K562 (cell line): ENCODE data around the gene FAM204A. TPM values are rescaled to one million over a fixed set of nuclear protein-coding genes. Genes with fewer than 3 reads are reported as not detected.

Source experiments
- ATAC-seq: fragments of 200-7000 bp; cut with Tn5 transposase; 3 replicates; pipeline ENCODE4 v1.9.1; 2020; ENCODE audit warnings: moderate library complexity
- BruUV-seq: library from RNA; stranded (reverse); fragments of 400-500 nt; replicated peaks from 2 replicates; lab custom pipeline; 2021; lab: Mats Ljungman, UMichigan
- CTCF ChIA-PET: fragments of 300-600 bp; formaldehyde crosslinking; extraction: SDS; loops from one replicate; lab custom pipeline; 2021; ENCODE audit warnings: low intra/inter-chr PET ratio; lab: Yijun Ruan, JAX
- POLR2A ChIA-PET: fragments of 300-600, 350-650 bp; sonication (Branson Sonifier 250); formaldehyde crosslinking; extraction: SDS; loops from one replicate; lab custom pipeline; 2021; ENCODE audit warnings: antibody characterized with exemption, inconsistent platforms; lab: Yijun Ruan, JAX
- DNase-seq, 4 experiments: peaks; one replicate each; pipeline versions ENCODE4 v3.0.0 to v3.0.0-alpha.2; 2011 to 2018; ENCODE audit warnings: low spot score in 3 of 4, mixed read lengths in 3 of 4; ENCODE audit errors: extremely low read depth in 1 of 4
- FAIRE-seq: peaks from 2 replicates; lab custom pipeline; 2011; peaks lifted over from hg19 to GRCh38; lab: Jason Lieb, UNC
- H2AFZ ChIP-seq: 2 replicates; pipeline ENCODE4 v1.6.0; 2011; ENCODE audit warnings: low read depth, low read length, control low read depth, inconsistent platforms
- H3K27ac ChIP-seq: fragments of 200-600 bp; 3 replicates; pipeline ENCODE4 v1.8.0; 2011; ENCODE audit warnings: low read depth, mild to moderate bottlenecking, control low read depth, inconsistent platforms, low read length, moderate library complexity, mixed read lengths; ENCODE audit errors: extremely low read depth
- H3K27me3 ChIP-seq, 2 experiments: fragments of 300-600 bp in 1 of 2; 2 replicates in 1 of 2; 3 replicates in 1 of 2; pipeline versions ENCODE4 v1.6.0 to v1.8.0; 2011; ENCODE audit warnings: inconsistent platforms in 2 of 2, low read length in 2 of 2, mild to moderate bottlenecking in 1 of 2, mixed read lengths in 1 of 2, moderate library complexity in 1 of 2; ENCODE audit not compliant: control insufficient read depth in 2 of 2, insufficient read depth in 2 of 2
- H3K36me3 ChIP-seq: fragments of 300-600 bp; 3 replicates; pipeline ENCODE4 v1.8.0; 2011; ENCODE audit warnings: mild to moderate bottlenecking, low read length, inconsistent platforms; ENCODE audit not compliant: control insufficient read depth, insufficient read depth
- H3K4me1 ChIP-seq, 2 experiments: fragments of 200-600 bp in 1 of 2; replicated peaks in 1 of 2; 2 replicates in 1 of 2; 3 replicates in 1 of 2; pipeline versions ENCODE4 v1.5.1 to v1.8.0; 2011; ENCODE audit warnings: inconsistent platforms in 2 of 2, low read length in 2 of 2, mild to moderate bottlenecking in 1 of 2, mixed read lengths in 1 of 2, moderate library complexity in 1 of 2; ENCODE audit not compliant: control insufficient read depth in 2 of 2, insufficient read depth in 2 of 2
- H3K4me2 ChIP-seq: 2 replicates; pipeline ENCODE4 v1.6.1; 2011; ENCODE audit warnings: low read length, control low read depth, inconsistent platforms, mixed read lengths; ENCODE audit not compliant: insufficient read depth
- H3K4me3 ChIP-seq: fragments of 200-600 bp; sonication (generic), shearing (Covaris generic); 2 replicates; pipeline ENCODE4 v1.5.1; 2016; ENCODE audit warnings: control low read depth, inconsistent platforms
- H3K79me2 ChIP-seq: fragments of 200-600 bp; 3 replicates; pipeline ENCODE4 v1.8.0; 2011; ENCODE audit warnings: low read length, inconsistent platforms; ENCODE audit not compliant: control insufficient read depth, insufficient read depth
- H3K9ac ChIP-seq, 2 experiments: 2 replicates each; pipeline versions ENCODE4 v1.6.0 to v1.6.1; 2011; ENCODE audit warnings: low read depth in 2 of 2, low read length in 2 of 2, control low read depth in 1 of 2, inconsistent platforms in 1 of 2, mild to moderate bottlenecking in 1 of 2, mixed read lengths in 1 of 2; ENCODE audit not compliant: insufficient read depth in 1 of 2
- H3K9me1 ChIP-seq: one replicate; pipeline ENCODE4 v1.6.0; 2011; ENCODE audit warnings: inconsistent platforms, mild to moderate bottlenecking, low read length, moderate library complexity; ENCODE audit not compliant: control insufficient read depth, insufficient read depth
- H3K9me3 ChIP-seq: replicated peaks from 2 replicates; pipeline ENCODE4 v1.5.1; 2011; ENCODE audit warnings: low read depth, low read length, inconsistent platforms; ENCODE audit not compliant: control insufficient read depth, insufficient read depth
- H4K20me1 ChIP-seq: replicated peaks from 2 replicates; pipeline ENCODE4 v1.6.1; 2011; ENCODE audit warnings: low read length, inconsistent platforms, mixed read lengths; ENCODE audit not compliant: control insufficient read depth, insufficient read depth
- ASH1L ChIP-seq: fragments of 450-650 bp; IDR thresholded peaks from 2 replicates; pipeline ENCODE4 v1.6.1; 2018; ENCODE audit warnings: borderline replicate concordance, mild to moderate bottlenecking, low read depth; ENCODE audit not compliant: partially characterized antibody
- ATF1 ChIP-seq, 2 experiments: fragments of 450-650 bp in 1 of 2; IDR thresholded peaks; 2 replicates each; pipeline ENCODE4 v1.6.1; 2016; ENCODE audit warnings: missing compliant biosample characterization in 1 of 2, missing genetic modification characterization in 1 of 2
- E2F5 ChIP-seq: sonication (generic); formaldehyde crosslinking; IDR thresholded peaks from 2 replicates; pipeline ENCODE4 v1.8.0; 2022; ENCODE audit warnings: mild to moderate bottlenecking, missing genetic modification reagents
- HDAC2 ChIP-seq: fragments of 450-650 bp; IDR thresholded peaks from 2 replicates; pipeline ENCODE4 v1.6.1; 2016; ENCODE audit warnings: mild to moderate bottlenecking
- HNRNPH1 ChIP-seq: fragments of 200-400 bp; formaldehyde crosslinking; optimal IDR thresholded peaks from 2 replicates; pipeline ENCODE3; 2017; ENCODE audit warnings: low read depth, mild to moderate bottlenecking, low read length, moderate library complexity
- KDM4B ChIP-seq, 2 experiments: fragments of 450-650 bp in 1 of 2; sonication (generic) in 1 of 2; IDR thresholded peaks; 2 replicates each; pipeline ENCODE4 v1.6.1; 2016 to 2017; ENCODE audit warnings: borderline replicate concordance in 2 of 2, antibody characterized with exemption in 1 of 2, low read depth in 1 of 2, mild to moderate bottlenecking in 1 of 2
- MBD2 ChIP-seq: sonication (generic); IDR thresholded peaks from 2 replicates; pipeline ENCODE4 v1.6.1; 2016; ENCODE audit warnings: low read depth, borderline replicate concordance
- MITF ChIP-seq: IDR thresholded peaks from 2 replicates; pipeline ENCODE4 v1.6.1; 2014; ENCODE audit warnings: antibody characterized with exemption
- NEUROD1 ChIP-seq: fragments of 150-350 bp; IDR thresholded peaks from 2 replicates; pipeline ENCODE4 v1.6.1; 2014; ENCODE audit warnings: borderline replicate concordance, low read length, low read depth; ENCODE audit not compliant: partially characterized antibody
- NFRKB ChIP-seq: fragments of 450-650 bp; IDR thresholded peaks from 2 replicates; pipeline ENCODE4 v1.6.1; 2016; ENCODE audit warnings: low read depth
- PHTF2 ChIP-seq: fragments of 250-450 bp; sonication (Bioruptor Pico); IDR thresholded peaks from 2 replicates; pipeline ENCODE4 v1.5.0; 2021; ENCODE audit warnings: mild to moderate bottlenecking
- POLR3A ChIP-seq: IDR thresholded peaks from 2 replicates; pipeline ENCODE4 v1.6.1; 2011; ENCODE audit warnings: borderline replicate concordance, mild to moderate bottlenecking, moderate library complexity; ENCODE audit not compliant: insufficient read length, insufficient read depth; ENCODE audit errors: extremely low read depth
- SIX5 ChIP-seq, 2 experiments: IDR thresholded peaks; 2 replicates each; pipeline ENCODE4 v1.6.1; 2011; ENCODE audit warnings: low read length in 2 of 2, borderline replicate concordance in 1 of 2, low read depth in 1 of 2, mild to moderate bottlenecking in 1 of 2, moderate library complexity in 1 of 2; ENCODE audit not compliant: insufficient read depth in 1 of 2
- STAT6 ChIP-seq: sonication (generic); formaldehyde crosslinking; IDR thresholded peaks from 2 replicates; pipeline ENCODE4 v1.8.1; 2023; ENCODE audit warnings: mild to moderate bottlenecking, missing genetic modification reagents
- TEAD1 ChIP-seq, 2 experiments: fragments of 450-650 bp in 1 of 2; sonication (generic) in 1 of 2; formaldehyde crosslinking; IDR thresholded peaks; 2 replicates each; pipeline versions ENCODE4 v1.4.0 to v1.8.0; 2020 to 2022; ENCODE audit warnings: mild to moderate bottlenecking in 2 of 2, missing genetic modification reagents in 1 of 2
- TRIM24 ChIP-seq, 2 experiments: fragments of 450-650 bp; IDR thresholded peaks; 2 replicates each; pipeline ENCODE4 v1.6.1; 2016
- ZNF507 ChIP-seq: conservative IDR thresholded peaks from 2 replicates; pipeline ENCODE4 v1.6.1; 2017; ENCODE audit warnings: missing genetic modification characterization, missing compliant biosample characterization
- ZNF551 ChIP-seq: fragments of 250-450 bp; sonication (Bioruptor Pico); IDR thresholded peaks from 2 replicates; pipeline ENCODE4 v1.5.0; 2021; ENCODE audit warnings: mild to moderate bottlenecking, moderate library complexity
- ZNF57 ChIP-seq: fragments of 450-650 bp; formaldehyde crosslinking; IDR thresholded peaks from 2 replicates; pipeline ENCODE4 v1.4.0; 2020; ENCODE audit warnings: mild to moderate bottlenecking, moderate library complexity
- WGBS: fragments of 100-300 bp; shearing (Covaris generic); methylation state at CpG from one replicate; pipeline ENCODE4 v1.1.6; 2016; ENCODE audit warnings: low coverage, mixed read lengths; ENCODE audit not compliant: insufficient coverage; ENCODE audit errors: missing lambda C conversion rate; 5-methylcytosine and 5-hydroxymethylcytosine counted together
- in situ Hi-C: fragments of 300-500 bp; cut with MboI; formaldehyde crosslinking; loops from 4 replicates; pipeline ENCODE4 v1.15.0; 2018; ENCODE audit warnings: inconsistent platforms, mixed read lengths
- intact Hi-C: fragments of 100-400 bp; cut with micrococcal nuclease; formaldehyde crosslinking; loops from 2 replicates; pipeline ENCODE4 v1.14.2; 2022
- polyA plus RNA-seq, 8 experiments: library from polyadenylated mRNA; depleted of rRNA in 4 of 8; stranded (reverse) in 5 of 8; unstranded in 3 of 8; fragments of >200 nt; fragmentation: Nextera tagmentation in 2 of 8; fragmentation: Illumina TruSeq in 1 of 8; extraction: Ambion mirVana in 2 of 8; extraction: Trizol in 1 of 8; gene quantifications; 2 replicates each; pipeline versions ENCODE4 v1.2.1 to v1.2.3, GENCODE V29; 2011 to 2014; ENCODE audit warnings: inconsistent platforms in 1 of 8, missing spikeins in 1 of 8
- total RNA-seq, 7 experiments: library from RNA; depleted of rRNA in 6 of 7; stranded (reverse); fragments of >200 nt in 6 of 7; fragmentation: Illumina TruSeq in 2 of 7; extraction: Trizol in 2 of 7; gene quantifications; 2 replicates each; pipeline versions ENCODE4 v1.2.1 to v1.2.3, GENCODE V29; 2011 to 2021; ENCODE audit warnings: low replicate concordance in 1 of 7

Gene FAM204A
- total and polyA plus RNA-seq, 9 of the 15 experiments (the other 6 are each of a cell fraction or from before 2014, with no cell fraction given) = 29.0 to 64.5 (median 44.9) TPM

GRCh38 chr10:118340486-118340885 is 1.6 kb downstream of the FAM204A start:
- no TSS peak for BruUV-seq
- Histone ChIP-seq H2AFZ (no peak overlapping the region), H3K9ac (no peak overlapping the region), H3K9me1 (no peaks in the 10 kb centered on the region), H3K4me1 (peaks cover 0 to 4% of the 10 kb centered on the region in 2 experiments; a peak in 2 of 5 replicates), H3K79me2 (peaks cover 35% of the 10 kb centered on the region), H3K27ac (no peak overlapping the region), H3K4me3 (no peak overlapping the region), H3K27me3 (no peaks in the 10 kb centered on the region), H3K9me3 (no peaks in the 10 kb centered on the region), H4K20me1 (no peaks in the 10 kb centered on the region), H3K4me2 (peak overlapping the region; percentile 26; the same call in 1 of the 2 replicates), H3K36me3 (peaks cover 27% of the 10 kb centered on the region; the same call in 1 of the 3 replicates)
- ChIA-PET POLR2A (no interaction called here), CTCF (no interaction called here)
- in situ Hi-C loops = no loop called here
- TF ChIP-seq ZNF57 (CRISPR knock-in tag) (no peak), STAT6 (CRISPR knock-in tag) (no peak), SIX5 (IDR thresholded peaks at IDR 0.05; ENCODE audit: borderline replicate concordance in 1 of 2, insufficient read depth in 1 of 2, low read depth in 1 of 2, low read length in 2 of 2) (no peak), ASH1L (no peak), ATF1 (CRISPR knock-in tag; IDR thresholded peaks at IDR 0.05) (no peak), ATF1 (tag; IDR thresholded peaks at IDR 0.05) (no peak), ZNF507 (tag) (no peak), KDM4B (IDR thresholded peaks at IDR 0.05; ENCODE audit: borderline replicate concordance in 2 of 2, low read depth in 1 of 2) (no peak), E2F5 (CRISPR knock-in tag) (no peak), MITF (no peak), HNRNPH1 (no peak), NEUROD1 (no peak), NFRKB (no peak), TRIM24 (IDR thresholded peaks at IDR 0.05) (no peak), PHTF2 (CRISPR knock-in tag) (no peak), HDAC2 (no peak), MBD2 (no peak), TEAD1 (CRISPR knock-in tag; IDR thresholded peaks at IDR 0.05) (no peak), POLR3A (no peak), ZNF551 (CRISPR knock-in tag) (no peak)
- intact Hi-C loops = loop anchor here (10.0 kb wide), 1 partner anchor 84 kb away; no protein-coding TSS in a partner anchor
- 71% methylated on average over 2 of the region's 2 CpGs for WGBS
- peak; percentile 8 to 14 (median 12) for DNase-seq
- FAIRE-seq = no peak
- no peak for ATAC-seq
